ENCODE measurements around the gene RNF224. TPM values are rescaled to one million over a fixed set of nuclear protein-coding genes. Genes with fewer than 3 reads are reported as not detected.

Gene RNF224
- total RNA-seq, 1 donor from 2014 or later, result not detected

- DNase-seq (ENCODE audit: low read depth), result no peak
- H3K27me3 ChIP-seq (ENCODE audit: control insufficient read depth, insufficient read depth, low read length), result no peaks in the 10 kb centered on the region
- TF ChIP-seq CTCF (IDR thresholded peaks at IDR 0.05; ENCODE audit: insufficient read depth, low read length, poor library complexity, severe bottlenecking), result no peak
- H3K36me3 ChIP-seq (ENCODE audit: control insufficient read depth, insufficient read depth, low read length), result no peaks in the 10 kb centered on the region
- no peak overlapping the region for H3K4me3 ChIP-seq (ENCODE audit: low read depth, low read length)
Measured at GRCh38 chr9:137252555-137253506, 25.5 kb downstream of the RNF224 start.

GRCh38 chr9:137253717-137254623 is 26.7 kb downstream of the RNF224 start:
- no peak for TF ChIP-seq CTCF (IDR thresholded peaks at IDR 0.05; ENCODE audit: insufficient read depth, low read length, poor library complexity, severe bottlenecking)
- DNase-seq (ENCODE audit: low read depth), result no peak
- Histone ChIP-seq H3K4me3 (ENCODE audit: low read depth, low read length) (peak overlapping the region; percentile 63), H3K27me3 (ENCODE audit: control insufficient read depth, insufficient read depth, low read length) (no peaks in the 10 kb centered on the region), H3K36me3 (ENCODE audit: control insufficient read depth, insufficient read depth, low read length) (no peaks in the 10 kb centered on the region)

- no peak for DNase-seq (ENCODE audit: low read depth)
- Histone ChIP-seq H3K36me3 (ENCODE audit: control insufficient read depth, insufficient read depth, low read length) (no peaks in the 10 kb centered on the region), H3K4me3 (ENCODE audit: low read depth, low read length) (peak within 1 kb of the TSS; percentile 67), H3K27me3 (ENCODE audit: control insufficient read depth, insufficient read depth, low read length) (no peaks in the 10 kb centered on the region)
- TF ChIP-seq CTCF (IDR thresholded peaks at IDR 0.05; ENCODE audit: insufficient read depth, low read length, poor library complexity, severe bottlenecking), result no peak
Measured at GRCh38 chr9:137254624-137255447, 27.5 kb downstream of the RNF224 start, which contains the start of gene NELFB. Gene NELFB (plus strand): TSS chr9:137255327.

- no peaks in the 10 kb centered on the region for H3K36me3 ChIP-seq (ENCODE audit: control insufficient read depth, insufficient read depth, low read length)
- TF ChIP-seq CTCF (IDR thresholded peaks at IDR 0.05; ENCODE audit: insufficient read depth, low read length, poor library complexity, severe bottlenecking), result no peak
- peak overlapping the region; percentile 67 for H3K4me3 ChIP-seq (ENCODE audit: low read depth, low read length)
- H3K27me3 ChIP-seq (ENCODE audit: control insufficient read depth, insufficient read depth, low read length), result no peaks in the 10 kb centered on the region
- no peak for DNase-seq (ENCODE audit: low read depth)
Measured at GRCh38 chr9:137255448-137256114, 28.3 kb downstream of the RNF224 start.

GRCh38 chr9:137256362-137256761 is 29.1 kb downstream of the RNF224 start:
- no peak for TF ChIP-seq CTCF (IDR thresholded peaks at IDR 0.05; ENCODE audit: insufficient read depth, low read length, poor library complexity, severe bottlenecking)
- Histone ChIP-seq H3K27me3 (ENCODE audit: control insufficient read depth, insufficient read depth, low read length) (no peaks in the 10 kb centered on the region), H3K36me3 (ENCODE audit: control insufficient read depth, insufficient read depth, low read length) (no peaks in the 10 kb centered on the region)

More at GRCh38 chr9:137256362-137256761, 29.1 kb downstream of the RNF224 start:
- no peak for DNase-seq (ENCODE audit: low read depth)
- H3K4me3 ChIP-seq (ENCODE audit: low read depth, low read length), result peak overlapping the region; percentile 67

Measured in kidney epithelial cell (primary cell).